ENCODE data around the gene GMDS.

Gene GMDS

DNA sequence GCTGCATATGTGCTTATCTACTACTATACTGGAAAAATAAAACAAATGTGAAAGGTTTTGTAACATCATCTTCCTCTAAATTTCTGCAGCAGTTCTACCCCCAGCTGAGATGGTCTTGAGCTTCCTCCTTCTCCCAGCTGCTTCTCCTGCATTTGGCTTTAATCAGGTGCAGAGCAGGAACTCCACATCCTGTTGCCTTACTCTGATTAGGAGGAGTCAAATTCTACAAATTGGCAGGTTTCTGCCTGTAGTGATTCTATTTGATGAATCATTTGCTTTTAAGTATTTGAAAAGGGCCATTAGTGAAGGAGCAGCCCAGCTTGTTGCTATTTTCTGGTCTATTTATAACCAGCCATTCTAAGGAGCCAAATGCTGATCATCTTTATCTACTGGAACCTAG is 224.5 kb downstream of the GMDS start:
- peaks cover 26% of the 10 kb centered on the region for H3K4me1 ChIP-seq (ENCODE audit: insufficient read depth, low read length)
- no peaks in the 10 kb centered on the region for H3K79me2 ChIP-seq (ENCODE audit: insufficient read depth, low read length)
- H3K4me3 ChIP-seq (ENCODE audit: low read depth in 1 of 2, low read length in 2 of 2) = no peak overlapping the region
- no peak overlapping the region for H2AFZ ChIP-seq (ENCODE audit: low read depth, low read length)
- H3K27ac ChIP-seq (ENCODE audit: low read length) = peak overlapping the region; percentile 20; the same call in 1 of the 2 replicates
- peak overlapping the region; percentile 5; the same call in 1 of the 2 replicates for H3K4me2 ChIP-seq (ENCODE audit: insufficient read depth, low read length)
- peak; percentile 87 for ATAC-seq (ENCODE audit: insufficient read depth, low read depth)
- no peaks in the 10 kb centered on the region for H3K36me3 ChIP-seq (ENCODE audit: insufficient read depth, low read length)
- DNase-seq = peak; percentile 38
- H3K9ac ChIP-seq (ENCODE audit: low read depth, low read length) = no peak overlapping the region
- H3K9me3 ChIP-seq (ENCODE audit: insufficient read depth, low read length, severe bottlenecking) = no peaks in the 10 kb centered on the region
- no peak for TF ChIP-seq EZH2 (IDR thresholded peaks at IDR 0.05; ENCODE audit: borderline replicate concordance, low read depth, low read length, severe bottlenecking)
- TF ChIP-seq, protein P1, sequence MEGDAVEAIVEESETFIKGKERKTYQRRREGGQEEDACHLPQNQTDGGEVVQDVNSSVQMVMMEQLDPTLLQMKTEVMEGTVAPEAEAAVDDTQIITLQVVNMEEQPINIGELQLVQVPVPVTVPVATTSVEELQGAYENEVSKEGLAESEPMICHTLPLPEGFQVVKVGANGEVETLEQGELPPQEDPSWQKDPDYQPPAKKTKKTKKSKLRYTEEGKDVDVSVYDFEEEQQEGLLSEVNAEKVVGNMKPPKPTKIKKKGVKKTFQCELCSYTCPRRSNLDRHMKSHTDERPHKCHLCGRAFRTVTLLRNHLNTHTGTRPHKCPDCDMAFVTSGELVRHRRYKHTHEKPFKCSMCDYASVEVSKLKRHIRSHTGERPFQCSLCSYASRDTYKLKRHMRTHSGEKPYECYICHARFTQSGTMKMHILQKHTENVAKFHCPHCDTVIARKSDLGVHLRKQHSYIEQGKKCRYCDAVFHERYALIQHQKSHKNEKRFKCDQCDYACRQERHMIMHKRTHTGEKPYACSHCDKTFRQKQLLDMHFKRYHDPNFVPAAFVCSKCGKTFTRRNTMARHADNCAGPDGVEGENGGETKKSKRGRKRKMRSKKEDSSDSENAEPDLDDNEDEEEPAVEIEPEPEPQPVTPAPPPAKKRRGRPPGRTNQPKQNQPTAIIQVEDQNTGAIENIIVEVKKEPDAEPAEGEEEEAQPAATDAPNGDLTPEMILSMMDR (IDR thresholded peaks at IDR 0.05; ENCODE audit: borderline replicate concordance, extremely low read depth, low read length, poor library complexity, severe bottlenecking) = no peak
- no peaks in the 10 kb centered on the region for H3K27me3 ChIP-seq (ENCODE audit: insufficient read depth, low read length, poor library complexity)
- no peaks in the 10 kb centered on the region for H4K20me1 ChIP-seq (ENCODE audit: insufficient read depth, low read length)

DNA sequence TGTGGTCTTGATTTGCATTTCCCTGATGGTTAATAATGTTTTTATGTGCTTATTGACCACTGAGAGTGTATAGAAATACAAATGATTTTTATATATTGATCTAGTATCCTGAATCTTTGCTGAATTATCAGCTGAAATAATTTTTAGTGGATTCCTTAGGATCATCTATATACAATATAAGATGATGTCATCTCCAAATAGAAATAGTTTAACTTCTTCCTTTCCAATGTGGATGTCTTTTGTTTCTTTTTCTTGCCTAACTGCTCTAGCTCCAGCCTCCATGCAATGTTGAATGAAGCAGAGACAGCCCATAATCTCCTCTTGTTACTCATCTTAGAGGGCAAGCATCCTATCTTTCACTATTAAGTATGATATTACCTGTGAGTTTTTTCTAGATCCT is 226.4 kb downstream of the GMDS start:
- Histone ChIP-seq H3K36me3 (ENCODE audit: insufficient read depth, low read length) (no peaks in the 10 kb centered on the region; the same call in 1 of the 2 replicates), H3K4me1 (ENCODE audit: insufficient read depth, low read length) (peaks cover 26% of the 10 kb centered on the region), H3K27ac (ENCODE audit: low read length) (no peak overlapping the region), H3K4me3 (ENCODE audit: low read depth in 1 of 2, low read length in 2 of 2) (no peak overlapping the region), H3K9ac (ENCODE audit: low read depth, low read length) (no peak overlapping the region), H3K79me2 (ENCODE audit: insufficient read depth, low read length) (no peaks in the 10 kb centered on the region), H3K27me3 (ENCODE audit: insufficient read depth, low read length, poor library complexity) (no peaks in the 10 kb centered on the region), H2AFZ (ENCODE audit: low read depth, low read length) (no peak overlapping the region), H4K20me1 (ENCODE audit: insufficient read depth, low read length) (no peaks in the 10 kb centered on the region), H3K9me3 (ENCODE audit: insufficient read depth, low read length, severe bottlenecking) (peaks cover 9% of the 10 kb centered on the region), H3K4me2 (ENCODE audit: insufficient read depth, low read length) (no peak overlapping the region)
- no peak for ATAC-seq (ENCODE audit: insufficient read depth, low read depth)
- TF ChIP-seq, protein P1 (IDR thresholded peaks at IDR 0.05; ENCODE audit: borderline replicate concordance, extremely low read depth, low read length, poor library complexity, severe bottlenecking) = no peak
- no peak for TF ChIP-seq EZH2 (IDR thresholded peaks at IDR 0.05; ENCODE audit: borderline replicate concordance, low read depth, low read length, severe bottlenecking)
- no peak for DNase-seq

DNA sequence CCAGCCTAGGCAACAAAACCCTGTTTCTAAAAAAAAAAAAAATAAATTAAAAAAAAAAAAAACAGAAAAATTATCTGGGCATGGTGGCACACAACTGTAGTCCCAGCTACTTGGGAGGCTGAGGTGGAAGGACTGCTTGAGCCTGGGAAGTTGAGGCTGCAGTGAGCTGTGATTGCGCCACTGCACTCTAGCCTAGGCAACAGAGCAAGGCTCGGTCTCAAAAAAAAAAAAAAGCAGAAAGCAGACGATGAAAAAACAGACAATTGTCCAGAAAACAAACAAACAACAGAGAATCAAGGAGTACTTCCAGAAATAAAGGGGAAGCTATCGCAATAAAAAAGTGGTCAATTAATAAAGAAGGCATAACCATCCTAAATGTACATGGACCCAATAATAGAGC is 229.4 kb downstream of the GMDS start:
- DNase-seq (no peak), ATAC-seq (ENCODE audit: insufficient read depth, low read depth) (no peak)
- Histone ChIP-seq H4K20me1 (ENCODE audit: insufficient read depth, low read length) (no peaks in the 10 kb centered on the region), H3K27me3 (ENCODE audit: insufficient read depth, low read length, poor library complexity) (no peaks in the 10 kb centered on the region), H3K4me3 (ENCODE audit: low read depth in 1 of 2, low read length in 2 of 2) (no peak overlapping the region), H3K79me2 (ENCODE audit: insufficient read depth, low read length) (no peaks in the 10 kb centered on the region), H2AFZ (ENCODE audit: low read depth, low read length) (no peak overlapping the region), H3K36me3 (ENCODE audit: insufficient read depth, low read length) (no peaks in the 10 kb centered on the region; the same call in 1 of the 2 replicates), H3K27ac (ENCODE audit: low read length) (no peak overlapping the region), H3K4me2 (ENCODE audit: insufficient read depth, low read length) (no peak overlapping the region), H3K9me3 (ENCODE audit: insufficient read depth, low read length, severe bottlenecking) (peaks cover 9% of the 10 kb centered on the region), H3K4me1 (ENCODE audit: insufficient read depth, low read length) (peaks cover 12% of the 10 kb centered on the region), H3K9ac (ENCODE audit: low read depth, low read length) (no peak overlapping the region)
- no peak for TF ChIP-seq EZH2 (IDR thresholded peaks at IDR 0.05; ENCODE audit: borderline replicate concordance, low read depth, low read length, severe bottlenecking)
- TF ChIP-seq, protein P1 (IDR thresholded peaks at IDR 0.05; ENCODE audit: borderline replicate concordance, extremely low read depth, low read length, poor library complexity, severe bottlenecking) = no peak

Measured in DND-41 (cell line).